ENCODE results near the gene TPM4.
"Not testable (repeated sequence)": the region's sequence is repeated elsewhere in the genome, so short reads cannot be mapped to it uniquely, and the experiment has no call there.

TPM4 gene

DNA sequence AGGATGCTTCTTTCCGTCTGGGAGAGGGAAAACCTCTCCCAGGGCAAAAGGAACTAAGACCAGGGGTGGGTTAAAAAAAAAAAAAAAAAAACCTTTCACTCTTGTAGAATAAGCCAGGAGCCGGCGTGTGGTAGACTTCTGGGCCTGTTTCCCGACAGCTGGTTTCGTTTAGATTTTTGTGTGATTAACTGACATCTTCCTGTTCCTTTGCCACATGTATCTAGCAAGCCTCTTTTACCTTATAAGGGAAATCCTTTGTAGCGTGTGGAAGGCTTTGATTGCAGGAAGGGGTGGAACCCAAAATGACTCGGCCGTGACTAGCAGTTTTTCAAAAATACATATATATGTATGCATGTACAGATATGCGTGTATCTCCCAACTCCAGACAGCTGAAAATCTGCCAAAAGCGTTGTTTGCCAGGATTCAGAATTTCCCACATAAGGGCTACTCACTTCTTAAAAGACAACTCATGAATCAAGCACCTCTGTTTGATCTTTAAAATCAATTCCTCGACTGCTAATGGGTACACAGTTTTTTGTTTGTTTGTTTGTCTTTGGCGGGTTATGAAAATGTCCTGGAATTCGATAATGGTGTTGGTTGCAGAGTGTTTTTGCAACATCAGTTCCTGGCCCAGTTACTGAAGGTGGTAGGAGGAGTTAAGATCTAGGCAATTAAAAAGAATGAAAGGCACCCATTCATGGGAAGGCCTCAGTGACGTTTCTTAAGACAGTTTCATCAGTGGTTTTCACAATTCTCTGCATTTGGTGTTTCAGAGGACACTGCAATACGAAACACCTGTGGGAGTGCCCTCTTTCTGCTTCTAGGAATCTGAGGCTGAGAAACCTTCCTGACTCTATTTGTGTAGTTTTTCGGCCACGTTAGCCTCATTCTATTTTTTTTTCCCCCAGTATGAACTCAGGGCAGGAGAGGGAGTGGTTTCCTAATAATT lies 2.7 kb downstream of the TPM4 start:
- peaks cover 17% of the 10 kb centered on the region for H3K36me3 ChIP-seq (ENCODE audit: control insufficient read depth, insufficient read depth, low read length)
- H3K27me3 ChIP-seq (ENCODE audit: control insufficient read depth, insufficient read depth, low read length), result no peaks in the 10 kb centered on the region
- H3K4me1 ChIP-seq (ENCODE audit: control insufficient read depth, insufficient read depth, low read length), result peaks cover 38% of the 10 kb centered on the region
- H3K9ac ChIP-seq (ENCODE audit: low read length), result peak overlapping the region; percentile 96
- H3K27ac ChIP-seq (ENCODE audit: low read depth, low read length), result peak overlapping the region; percentile 99
- peak overlapping the region; percentile 92 for H3K4me3 ChIP-seq (ENCODE audit: low read length)

DNA sequence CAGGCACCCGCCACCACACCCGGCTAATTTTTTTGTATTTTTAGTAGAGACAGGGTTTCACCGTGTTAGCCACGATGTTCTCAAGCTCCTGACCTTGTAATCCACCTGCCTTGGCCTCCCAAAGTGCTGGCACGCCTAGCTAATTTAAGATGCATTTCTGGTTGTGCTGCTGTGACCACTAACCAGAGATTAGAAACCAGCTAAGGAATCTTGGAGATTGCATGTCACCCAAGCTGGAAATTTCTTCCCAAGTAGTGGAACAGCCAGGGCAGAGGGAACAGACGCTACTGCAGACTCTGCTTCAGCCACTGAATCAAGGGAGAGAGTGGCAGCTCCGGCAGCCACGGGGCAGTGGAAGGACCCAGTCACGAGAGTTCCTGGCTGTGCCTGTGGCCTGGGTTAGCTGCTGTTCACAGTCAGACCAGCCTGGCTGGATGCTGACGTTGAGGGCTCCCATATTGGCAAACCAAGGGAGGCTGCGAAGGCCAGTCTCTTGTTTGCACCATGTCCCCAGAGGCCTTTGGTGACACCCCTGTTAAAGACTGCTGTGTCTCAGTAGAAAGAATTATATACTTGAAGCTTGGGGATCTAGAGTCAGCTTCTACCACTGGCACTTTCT lies 7.9 kb downstream of the TPM4 start:
- Histone ChIP-seq H3K27ac (ENCODE audit: low read depth, low read length) (peak overlapping the region; percentile 38), H3K9ac (ENCODE audit: low read length) (no peak overlapping the region), H3K4me1 (ENCODE audit: control insufficient read depth, insufficient read depth, low read length) (peaks cover 28% of the 10 kb centered on the region), H3K4me3 (ENCODE audit: low read length) (no peak overlapping the region), H3K36me3 (ENCODE audit: control insufficient read depth, insufficient read depth, low read length) (peaks cover 58% of the 10 kb centered on the region), H3K27me3 (ENCODE audit: control insufficient read depth, insufficient read depth, low read length) (no peaks in the 10 kb centered on the region)

DNA sequence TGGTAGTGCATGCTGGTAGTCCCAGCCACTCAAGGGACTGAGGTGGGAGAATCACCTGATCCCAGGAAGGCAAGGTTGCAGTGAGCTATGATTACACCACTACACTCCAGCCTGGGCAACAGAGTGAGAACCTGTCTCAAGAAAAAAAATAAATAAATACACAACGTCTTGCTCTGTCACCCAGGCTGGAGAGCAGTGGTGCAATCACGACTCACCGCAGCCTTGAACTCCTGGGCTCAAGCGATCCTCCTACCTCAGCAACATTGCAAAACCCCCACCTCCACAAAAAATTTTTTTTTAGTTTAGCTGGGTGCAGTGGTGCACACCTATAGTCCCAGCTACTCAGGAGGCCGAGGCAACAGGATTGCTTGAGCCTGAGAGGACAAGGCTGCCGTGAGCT lies 8.8 kb downstream of the TPM4 start:
- peaks cover 58% of the 10 kb centered on the region for H3K36me3 ChIP-seq (ENCODE audit: control insufficient read depth, insufficient read depth, low read length)
- H3K27ac ChIP-seq (ENCODE audit: low read depth, low read length), result no peak overlapping the region
- no peaks in the 10 kb centered on the region for H3K27me3 ChIP-seq (ENCODE audit: control insufficient read depth, insufficient read depth, low read length)
- no peak overlapping the region for H3K4me3 ChIP-seq (ENCODE audit: low read length)
- peaks cover 21% of the 10 kb centered on the region for H3K4me1 ChIP-seq (ENCODE audit: control insufficient read depth, insufficient read depth, low read length)
- no peak overlapping the region for H3K9ac ChIP-seq (ENCODE audit: low read length)

DNA sequence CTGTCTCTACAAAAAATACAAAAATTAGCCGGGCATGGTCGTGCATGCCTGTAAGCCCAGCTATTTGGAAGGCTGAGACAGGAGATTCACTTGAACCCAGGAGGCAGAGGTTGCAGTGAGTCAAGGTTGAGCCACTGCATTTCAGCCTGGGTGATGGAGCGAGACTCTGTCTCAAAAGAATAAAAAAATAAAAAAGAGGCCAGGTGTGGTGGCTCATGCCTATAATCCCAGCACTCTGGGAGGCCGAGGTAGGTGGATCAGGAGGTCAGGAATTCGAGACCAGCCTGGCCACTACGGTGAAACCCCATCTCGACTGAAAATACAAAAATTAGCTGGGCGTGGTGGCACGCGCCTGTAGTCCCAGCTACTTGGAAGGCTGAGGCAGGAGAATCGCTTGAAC lies 11.1 kb downstream of the TPM4 start:
- not testable (repeated sequence) for H3K9ac ChIP-seq (ENCODE audit: low read length); H3K4me3 ChIP-seq (ENCODE audit: low read length); H3K27me3 ChIP-seq (ENCODE audit: control insufficient read depth, insufficient read depth, low read length); H3K27ac ChIP-seq (ENCODE audit: low read depth, low read length)
- peaks cover 63% of the 10 kb centered on the region for H3K36me3 ChIP-seq (ENCODE audit: control insufficient read depth, insufficient read depth, low read length)
- peaks cover 11% of the 10 kb centered on the region for H3K4me1 ChIP-seq (ENCODE audit: control insufficient read depth, insufficient read depth, low read length)

DNA sequence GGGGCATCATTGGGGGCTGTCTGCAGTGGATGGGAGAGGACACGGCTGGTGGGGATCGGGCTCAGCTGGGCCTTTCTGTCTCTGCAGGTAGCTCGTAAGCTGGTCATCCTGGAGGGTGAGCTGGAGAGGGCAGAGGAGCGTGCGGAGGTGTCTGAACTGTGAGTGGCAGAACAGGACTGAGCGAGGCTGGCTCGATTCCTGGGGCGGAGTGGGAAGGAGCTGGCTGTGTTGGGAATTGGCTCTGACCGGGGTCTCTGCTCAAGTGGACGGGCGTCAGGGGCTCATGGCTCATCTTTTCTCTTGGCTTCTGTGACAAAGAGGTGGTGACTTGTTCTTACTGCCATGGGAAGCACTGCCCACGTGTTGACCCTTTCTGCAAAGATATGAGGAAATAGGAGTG lies 11.6 kb downstream of the TPM4 start:
- Histone ChIP-seq H3K4me1 (ENCODE audit: control insufficient read depth, insufficient read depth, low read length) (peaks cover 8% of the 10 kb centered on the region), H3K27me3 (ENCODE audit: control insufficient read depth, insufficient read depth, low read length) (no peaks in the 10 kb centered on the region), H3K4me3 (ENCODE audit: low read length) (no peak overlapping the region), H3K27ac (ENCODE audit: low read depth, low read length) (peak overlapping the region; percentile 27), H3K36me3 (ENCODE audit: control insufficient read depth, insufficient read depth, low read length) (peaks cover 65% of the 10 kb centered on the region), H3K9ac (ENCODE audit: low read length) (no peak overlapping the region)

DNA sequence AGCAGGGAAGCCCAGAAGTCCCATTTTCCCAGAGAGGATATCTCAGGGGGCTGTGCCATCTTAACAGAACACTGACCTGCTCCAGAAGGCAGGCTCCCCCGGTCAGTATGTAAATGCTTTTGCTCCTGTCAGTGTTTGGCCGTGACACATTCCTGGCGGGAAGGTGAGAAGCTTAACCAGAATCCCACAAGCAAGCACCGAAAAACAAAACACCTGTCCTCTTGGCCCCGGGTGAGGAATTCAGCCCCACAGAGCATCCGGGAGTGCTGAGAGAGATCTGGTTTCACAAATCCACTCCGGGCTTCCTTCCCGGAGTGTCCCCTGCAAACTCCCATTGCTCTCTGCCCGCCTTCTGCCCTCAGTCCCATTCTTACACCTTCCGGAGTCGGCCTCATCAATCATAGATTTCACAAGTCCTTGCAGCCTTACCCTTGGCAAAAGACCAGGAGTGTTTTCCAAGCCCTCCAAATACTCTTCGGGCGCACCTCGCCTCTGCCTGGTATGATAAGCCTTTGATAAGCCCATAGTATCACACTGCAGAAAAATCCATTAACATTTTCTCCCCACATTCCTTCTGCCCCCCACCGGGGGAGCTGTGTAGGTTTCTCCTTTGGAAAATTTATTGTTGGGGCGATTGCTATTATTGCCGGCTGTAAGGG lies 12.2 kb downstream of the TPM4 start:
- Histone ChIP-seq H3K36me3 (ENCODE audit: control insufficient read depth, insufficient read depth, low read length) (peaks cover 68% of the 10 kb centered on the region), H3K27me3 (ENCODE audit: control insufficient read depth, insufficient read depth, low read length) (no peaks in the 10 kb centered on the region), H3K27ac (ENCODE audit: low read depth, low read length) (peak overlapping the region; percentile 27), H3K4me3 (ENCODE audit: low read length) (no peak overlapping the region), H3K9ac (ENCODE audit: low read length) (no peak overlapping the region), H3K4me1 (ENCODE audit: control insufficient read depth, insufficient read depth, low read length) (peaks cover 6% of the 10 kb centered on the region)

DNA sequence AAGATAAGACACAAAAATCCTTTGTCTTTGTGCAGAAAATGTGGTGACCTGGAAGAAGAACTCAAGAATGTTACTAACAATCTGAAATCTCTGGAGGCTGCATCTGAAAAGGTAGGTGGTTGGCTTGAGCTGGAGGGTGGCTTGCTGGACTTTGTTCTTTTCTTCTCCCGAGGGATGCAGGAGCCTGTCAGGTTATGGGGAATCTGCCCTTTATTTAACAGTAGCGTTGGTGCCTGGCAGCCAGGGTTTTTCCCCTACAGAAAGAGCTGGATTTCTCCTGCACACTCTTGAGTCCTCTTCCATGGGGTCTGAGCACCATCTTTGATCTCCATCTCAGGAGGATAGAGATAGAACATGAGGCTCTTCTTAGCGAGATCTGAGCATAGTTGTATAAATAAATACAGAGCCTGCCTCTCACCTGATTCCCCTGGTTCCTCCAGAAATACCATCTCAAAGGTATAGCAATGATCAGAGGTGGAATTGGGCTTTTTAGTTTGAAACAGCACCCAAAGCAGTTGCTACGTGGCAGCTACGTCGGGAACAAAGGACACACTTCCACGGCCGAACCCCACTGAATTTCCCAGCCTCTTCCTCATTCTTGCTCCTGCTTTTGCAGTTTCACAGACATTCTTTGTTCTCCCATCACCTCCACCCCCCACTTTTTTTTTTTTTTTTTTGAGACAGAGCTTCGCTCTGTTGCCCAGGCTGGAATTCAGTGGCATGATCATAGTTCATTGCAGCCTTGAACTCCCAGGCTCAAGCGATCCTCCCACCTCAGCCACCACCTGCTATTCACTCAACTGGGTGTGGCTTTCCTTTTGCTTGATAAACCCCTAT lies 12.9 kb downstream of the TPM4 start:
- Histone ChIP-seq H3K27me3 (ENCODE audit: control insufficient read depth, insufficient read depth, low read length) (no peaks in the 10 kb centered on the region), H3K27ac (ENCODE audit: low read depth, low read length) (peak overlapping the region; percentile 15), H3K4me3 (ENCODE audit: low read length) (no peak overlapping the region), H3K9ac (ENCODE audit: low read length) (no peak overlapping the region), H3K4me1 (ENCODE audit: control insufficient read depth, insufficient read depth, low read length) (peaks cover 6% of the 10 kb centered on the region), H3K36me3 (ENCODE audit: control insufficient read depth, insufficient read depth, low read length) (peaks cover 68% of the 10 kb centered on the region)

DNA sequence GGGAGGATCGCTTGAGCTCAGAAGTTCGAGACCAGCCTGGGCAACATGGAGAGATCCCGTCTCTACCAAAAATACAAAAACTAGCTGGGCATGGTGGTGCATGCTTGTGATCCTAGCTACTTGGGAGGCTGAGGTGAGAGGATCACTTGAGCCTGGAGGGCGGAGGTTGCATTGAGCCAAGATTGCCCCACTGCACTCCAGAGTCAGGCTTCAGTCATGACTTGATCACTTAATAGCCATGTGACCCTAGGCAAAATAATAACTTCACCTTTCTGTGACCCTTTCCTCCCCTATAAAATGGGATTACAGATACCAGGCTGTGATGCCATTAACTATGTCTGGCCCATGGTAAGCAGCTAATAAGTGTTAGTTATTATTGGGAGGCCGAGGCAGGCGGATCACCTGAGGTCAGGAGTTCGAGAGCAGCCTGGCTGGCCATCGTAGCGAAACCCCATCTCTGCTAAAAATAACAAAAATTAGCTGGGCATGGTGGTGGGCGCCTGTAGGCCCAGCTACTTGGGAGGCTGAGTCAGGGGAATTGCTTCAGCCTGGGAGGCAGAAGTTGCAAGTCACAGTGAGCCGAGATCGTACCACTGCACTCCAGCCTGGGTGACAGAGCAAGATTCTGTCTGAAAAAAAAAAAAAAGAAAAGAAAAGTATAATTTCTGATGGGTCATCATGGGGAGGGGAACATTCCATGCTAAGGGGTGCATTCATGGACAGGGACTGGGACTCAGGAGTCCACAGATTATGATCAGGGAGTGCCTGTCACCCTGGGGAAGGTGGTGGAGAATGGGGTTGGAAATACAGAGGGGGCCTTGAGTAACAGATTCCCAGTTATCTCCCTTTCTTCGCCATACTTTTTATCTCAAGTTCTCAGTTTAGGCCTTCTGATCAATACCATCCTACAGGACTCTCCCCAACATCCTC lies 15.5 kb downstream of the TPM4 start:
- Histone ChIP-seq H3K9ac (ENCODE audit: low read length) (no peak overlapping the region), H3K27ac (ENCODE audit: low read depth, low read length) (peak overlapping the region; percentile 48), H3K4me1 (ENCODE audit: control insufficient read depth, insufficient read depth, low read length) (peaks cover 6% of the 10 kb centered on the region), H3K4me3 (ENCODE audit: low read length) (no peak overlapping the region), H3K36me3 (ENCODE audit: control insufficient read depth, insufficient read depth, low read length) (peaks cover 67% of the 10 kb centered on the region), H3K27me3 (ENCODE audit: control insufficient read depth, insufficient read depth, low read length) (no peaks in the 10 kb centered on the region)

DNA sequence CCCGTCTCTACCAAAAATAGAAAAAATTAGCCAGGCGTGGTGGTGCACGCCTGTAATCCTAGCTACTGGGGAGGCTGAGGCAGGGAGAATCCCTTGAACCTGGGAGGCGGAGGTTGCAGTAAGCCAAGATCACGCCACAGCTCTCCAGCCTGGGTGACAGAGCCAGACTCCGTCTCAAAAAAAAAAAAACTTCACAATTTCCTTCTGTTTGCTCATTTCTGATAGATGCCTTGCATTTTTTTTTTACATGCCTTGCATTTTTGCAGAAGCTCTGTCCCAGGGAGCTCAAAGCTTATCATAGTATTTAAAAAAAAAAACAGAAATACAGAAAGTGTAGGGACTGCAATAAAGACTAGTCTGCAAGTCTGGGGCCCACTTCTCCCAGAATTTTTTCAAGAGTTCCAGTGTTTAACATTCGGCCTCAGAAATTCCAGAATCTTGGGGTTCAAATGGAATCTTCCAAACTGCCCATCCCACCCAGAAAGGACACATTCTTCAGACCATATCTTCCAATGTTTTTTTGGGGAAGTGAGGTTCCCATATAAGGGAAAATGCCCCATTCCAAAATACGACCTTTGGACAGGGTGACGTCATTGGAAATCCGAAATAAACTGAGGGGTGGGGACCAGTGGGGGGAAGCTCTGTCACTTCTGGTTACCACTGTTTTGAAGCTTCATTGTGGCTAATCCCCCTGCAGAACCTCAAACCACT lies 18.2 kb downstream of the TPM4 start:
- Histone ChIP-seq H3K27ac (ENCODE audit: low read depth, low read length) (no peak overlapping the region), H3K9ac (ENCODE audit: low read length) (no peak overlapping the region), H3K4me1 (ENCODE audit: control insufficient read depth, insufficient read depth, low read length) (no peaks in the 10 kb centered on the region), H3K4me3 (ENCODE audit: low read length) (no peak overlapping the region), H3K27me3 (ENCODE audit: control insufficient read depth, insufficient read depth, low read length) (no peaks in the 10 kb centered on the region), H3K36me3 (ENCODE audit: control insufficient read depth, insufficient read depth, low read length) (peaks cover 64% of the 10 kb centered on the region)

DNA sequence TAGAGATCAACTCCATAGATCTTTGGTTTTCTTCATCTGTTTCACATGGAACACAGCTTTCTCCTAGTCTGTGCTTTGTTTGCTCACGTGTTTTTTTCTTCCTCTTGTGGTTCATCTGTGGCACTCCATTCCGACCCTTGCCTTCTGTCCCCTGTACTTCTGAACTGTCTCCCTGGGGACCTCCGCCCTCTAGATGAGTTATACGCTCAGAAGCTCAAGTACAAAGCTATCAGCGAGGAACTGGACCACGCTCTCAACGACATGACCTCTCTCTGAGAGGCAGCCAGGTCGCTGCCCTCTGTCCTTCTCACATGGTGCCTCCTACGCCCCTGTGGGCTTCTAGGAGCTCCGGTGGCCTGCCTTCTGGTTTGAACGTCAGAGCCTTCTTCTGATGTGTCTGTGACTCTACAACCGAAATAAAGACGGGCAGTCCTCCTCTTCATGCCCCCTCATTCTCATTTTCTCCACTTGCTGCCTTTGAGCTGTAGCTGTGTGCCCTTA lies 18.8 kb downstream of the TPM4 start:
- Histone ChIP-seq H3K9ac (ENCODE audit: low read length) (no peak overlapping the region), H3K27me3 (ENCODE audit: control insufficient read depth, insufficient read depth, low read length) (no peaks in the 10 kb centered on the region), H3K27ac (ENCODE audit: low read depth, low read length) (no peak overlapping the region), H3K36me3 (ENCODE audit: control insufficient read depth, insufficient read depth, low read length) (peaks cover 68% of the 10 kb centered on the region), H3K4me1 (ENCODE audit: control insufficient read depth, insufficient read depth, low read length) (no peaks in the 10 kb centered on the region), H3K4me3 (ENCODE audit: low read length) (no peak overlapping the region)
